A549 (cell line): ENCODE measurements around the gene COX14. TPM values are rescaled to one million over a fixed set of nuclear protein-coding genes. Genes with fewer than 3 reads are reported as not detected.
"Not testable (repeated sequence)": the region's sequence is repeated elsewhere in the genome, so short reads cannot be mapped to it uniquely, and the experiment has no call there.

ENCODE experiments used
- ATAC-seq, 2 experiments: fragments of 200-7000 bp in 1 of 2; fragments of >200 bp in 1 of 2; cut with Nextera tagmentation in 1 of 2; cut with Tn5 transposase in 1 of 2; 3 replicates each; pipeline versions ENCODE4 v1.8.0 to v1.9.1; 2018 to 2020; ENCODE audit warnings: mild to moderate bottlenecking in 1 of 2, moderate library complexity in 1 of 2
- CTCF ChIA-PET: fragments of 300-600 bp; sonication (Branson Sonifier 250); formaldehyde crosslinking; extraction: SDS; loops from one replicate; lab custom pipeline; 2021; ENCODE audit warnings: antibody characterized with exemption, inconsistent platforms; lab: Yijun Ruan, JAX
- POLR2A ChIA-PET: fragments of 350-600 bp; formaldehyde crosslinking; extraction: SDS; loops from one replicate; lab custom pipeline; 2021; ENCODE audit warnings: antibody characterized with exemption, inconsistent platforms; lab: Yijun Ruan, JAX
- DNase-seq, 2 experiments: peaks; one replicate each; pipeline versions ENCODE4 v3.0.0 to v3.0.0-alpha.2; 2011 to 2016; ENCODE audit warnings: low read depth in 1 of 2, low spot score in 1 of 2
- FAIRE-seq: peaks from 2 replicates; lab custom pipeline; 2011; peaks lifted over from hg19 to GRCh38; lab: Jason Lieb, UNC
- H3K27ac ChIP-seq, 2 experiments: fragments of >200 bp; sonication (Bioruptor Twin); formaldehyde crosslinking; 3 replicates each; pipeline ENCODE4 v1.5.1; 2016 to 2017
- H3K4me1 ChIP-seq: fragments of >200 bp; sonication (Bioruptor Twin); formaldehyde crosslinking; 3 replicates; pipeline ENCODE4 v1.6.1; 2016
- H3K4me2 ChIP-seq: fragments of >200 bp; sonication (Bioruptor Twin); formaldehyde crosslinking; 3 replicates; pipeline ENCODE4 v1.6.1; 2016
- H3K4me3 ChIP-seq: fragments of >200 bp; sonication (Bioruptor Twin); formaldehyde crosslinking; 3 replicates; pipeline ENCODE4 v1.5.1; 2016
- H3K9me3 ChIP-seq: fragments of >200 bp; sonication (Bioruptor Twin); formaldehyde crosslinking; 3 replicates; pipeline ENCODE4 v1.6.1; 2016
- BHLHE40 ChIP-seq: IDR thresholded peaks from 2 replicates; pipeline ENCODE4 v1.6.1; 2012; ENCODE audit warnings: low read depth, low read length, inconsistent platforms
- CEBPB ChIP-seq, 2 experiments: fragments of >200 bp in 1 of 2; sonication (Bioruptor Twin) in 1 of 2; formaldehyde crosslinking in 1 of 2; IDR thresholded peaks; 2 replicates each; pipeline ENCODE4 v1.6.1; 2012 to 2016
- EHMT2 ChIP-seq: fragments of 200-600 bp; sonication (generic); IDR thresholded peaks from 2 replicates; pipeline ENCODE4 v1.6.1; 2016; ENCODE audit warnings: antibody characterized with exemption, low read depth, mild to moderate bottlenecking, moderate library complexity
- ELK1 ChIP-seq: fragments of 150-350 bp; IDR thresholded peaks from 2 replicates; pipeline ENCODE4 v1.6.1; 2014; ENCODE audit warnings: low read depth, mild to moderate bottlenecking, low read length
- HDAC2 ChIP-seq: fragments of 200-600 bp; sonication (generic); IDR thresholded peaks from 2 replicates; pipeline ENCODE4 v1.6.1; 2016
- HOXA7 ChIP-seq: fragments of 250-450 bp; sonication (Bioruptor Pico); IDR thresholded peaks from 2 replicates; pipeline ENCODE4 v1.5.0; 2020; ENCODE audit warnings: mild to moderate bottlenecking, moderate library complexity
- HOXB13 ChIP-seq: fragments of 250-450 bp; sonication (Bioruptor Pico); IDR thresholded peaks from 2 replicates; pipeline ENCODE4 v1.5.0; 2020; ENCODE audit warnings: low read depth, mild to moderate bottlenecking, moderate library complexity
- KDM5A ChIP-seq: fragments of 200-600 bp; sonication (generic); IDR thresholded peaks from 2 replicates; pipeline ENCODE4 v1.6.1; 2016; ENCODE audit warnings: antibody characterized with exemption, mild to moderate bottlenecking
- PHF8 ChIP-seq: fragments of 200-600 bp; sonication (generic); IDR thresholded peaks from 2 replicates; pipeline ENCODE4 v1.6.1; 2016; ENCODE audit warnings: low read depth, mild to moderate bottlenecking, antibody characterized with exemption, moderate library complexity, borderline replicate concordance
- RARB ChIP-seq: fragments of 250-450 bp; sonication (Bioruptor Pico); IDR thresholded peaks from 2 replicates; pipeline ENCODE4 v1.8.0; 2021; ENCODE audit warnings: mild to moderate bottlenecking, moderate library complexity
- SREBF2 ChIP-seq: fragments of 450-650 bp; IDR thresholded peaks from 2 replicates; pipeline ENCODE4 v1.6.1; 2014; ENCODE audit warnings: mild to moderate bottlenecking, moderate library complexity
- TFCP2L1 ChIP-seq: fragments of 250-450 bp; sonication (Bioruptor Pico); IDR thresholded peaks from 2 replicates; pipeline ENCODE4 v1.5.0; 2021; ENCODE audit warnings: mild to moderate bottlenecking
- ZC3H11A ChIP-seq: fragments of 450-650 bp; IDR thresholded peaks from 2 replicates; pipeline ENCODE4 v1.6.1; 2014; ENCODE audit warnings: antibody characterized with exemption, mild to moderate bottlenecking
- ZSCAN20 ChIP-seq: fragments of 250-450 bp; sonication (Bioruptor Pico); IDR thresholded peaks from 2 replicates; pipeline ENCODE4 v1.8.0; 2022; ENCODE audit warnings: mild to moderate bottlenecking, moderate library complexity
- WGBS: methylation state at CpG from one replicate; pipeline ENCODE4 v1.1.6; 2017; ENCODE audit errors: missing lambda C conversion rate; 5-methylcytosine and 5-hydroxymethylcytosine counted together
- polyA plus RNA-seq, 4 experiments: library from polyadenylated mRNA; depleted of rRNA in 3 of 4; stranded (reverse); fragments of >200 nt; fragmentation: RNase III in 1 of 4; extraction: RNeasy Plus Mini Kit Qiagen cat#74134 plus additional on column Dnase treatment in 1 of 4; gene quantifications; 2 replicates in 3 of 4; 3 replicates in 1 of 4; pipeline ENCODE4 v1.2.3, GENCODE V29; 2011 to 2017
- TF ChIP-seq, protein P1 (sequence below): fragments of >200 bp; sonication (Bioruptor Twin); formaldehyde crosslinking; IDR thresholded peaks from 3 replicates; pipeline ENCODE4 v1.6.1; 2016
- TF ChIP-seq, protein P2 (sequence below): fragments of 250-450 bp; sonication (Bioruptor Pico); IDR thresholded peaks from 2 replicates; pipeline ENCODE4 v1.5.0; 2021; ENCODE audit warnings: mild to moderate bottlenecking, moderate library complexity, borderline replicate concordance
- TF ChIP-seq, protein P3 (sequence below): IDR thresholded peaks from 2 replicates; pipeline ENCODE4 v1.6.1; 2012; ENCODE audit warnings: low read depth, borderline replicate concordance
- TF ChIP-seq, protein P4 (sequence below): fragments of >200 bp; sonication (Bioruptor Twin); formaldehyde crosslinking; IDR thresholded peaks from 3 replicates; pipeline ENCODE4 v1.5.1; 2016

The COX14 gene
- polyA plus RNA-seq, 2 of the 4 experiments (the other 2 are of a cell fraction): 93.3 to 134 TPM

- DNase-seq (no peak), ATAC-seq (no peak), FAIRE-seq (no peak)
- Histone ChIP-seq H3K27ac (peak overlapping the region; percentile 77 to 99), H3K9me3 (no peaks in the 10 kb centered on the region), H3K4me1 (peaks cover 36% of the 10 kb centered on the region), H3K4me3 (no peak overlapping the region), H3K4me2 (peak overlapping the region; percentile 95)
- 96% methylated on average over 1 of the region's 1 CpG for WGBS
- CTCF ChIA-PET: interaction anchor here (0.6 to 33.6 kb wide), 13 partner anchors 8 to 343 kb away, joined by 3 to 708 read pairs (median 4); partner anchors contain the start of genes AQP5, AQP6, CERS5 and COX14
- POLR2A ChIA-PET: interaction anchor here (1.4 to 1.5 kb wide), 2 partner anchors 18 to 84 kb away, joined by 4 to 5 read pairs; partner anchors contain the start of gene CERS5
- no peak for TF ChIP-seq ELK1
- TF ChIP-seq PHF8: no peak
- TF ChIP-seq RARB (CRISPR knock-in tag): no peak
- TF ChIP-seq HOXA7 (CRISPR knock-in tag): no peak
- TF ChIP-seq HDAC2: no peak
- TF ChIP-seq, protein P1, sequence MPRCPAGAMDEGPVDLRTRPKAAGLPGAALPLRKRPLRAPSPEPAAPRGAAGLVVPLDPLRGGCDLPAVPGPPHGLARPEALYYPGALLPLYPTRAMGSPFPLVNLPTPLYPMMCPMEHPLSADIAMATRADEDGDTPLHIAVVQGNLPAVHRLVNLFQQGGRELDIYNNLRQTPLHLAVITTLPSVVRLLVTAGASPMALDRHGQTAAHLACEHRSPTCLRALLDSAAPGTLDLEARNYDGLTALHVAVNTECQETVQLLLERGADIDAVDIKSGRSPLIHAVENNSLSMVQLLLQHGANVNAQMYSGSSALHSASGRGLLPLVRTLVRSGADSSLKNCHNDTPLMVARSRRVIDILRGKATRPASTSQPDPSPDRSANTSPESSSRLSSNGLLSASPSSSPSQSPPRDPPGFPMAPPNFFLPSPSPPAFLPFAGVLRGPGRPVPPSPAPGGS: no peak
- TF ChIP-seq EHMT2: no peak
- no peak for TF ChIP-seq BHLHE40
- TF ChIP-seq, protein P2, sequence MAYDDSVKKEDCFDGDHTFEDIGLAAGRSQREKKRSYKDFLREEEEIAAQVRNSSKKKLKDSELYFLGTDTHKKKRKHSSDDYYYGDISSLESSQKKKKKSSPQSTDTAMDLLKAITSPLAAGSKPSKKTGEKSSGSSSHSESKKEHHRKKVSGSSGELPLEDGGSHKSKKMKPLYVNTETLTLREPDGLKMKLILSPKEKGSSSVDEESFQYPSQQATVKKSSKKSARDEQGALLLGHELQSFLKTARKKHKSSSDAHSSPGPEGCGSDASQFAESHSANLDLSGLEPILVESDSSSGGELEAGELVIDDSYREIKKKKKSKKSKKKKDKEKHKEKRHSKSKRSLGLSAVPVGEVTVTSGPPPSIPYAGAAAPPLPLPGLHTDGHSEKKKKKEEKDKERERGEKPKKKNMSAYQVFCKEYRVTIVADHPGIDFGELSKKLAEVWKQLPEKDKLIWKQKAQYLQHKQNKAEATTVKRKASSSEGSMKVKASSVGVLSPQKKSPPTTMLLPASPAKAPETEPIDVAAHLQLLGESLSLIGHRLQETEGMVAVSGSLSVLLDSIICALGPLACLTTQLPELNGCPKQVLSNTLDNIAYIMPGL (CRISPR knock-in tag): no peak
- TF ChIP-seq TFCP2L1 (CRISPR knock-in tag): no peak
- no peak for TF ChIP-seq KDM5A
- no peak for TF ChIP-seq SREBF2
- TF ChIP-seq HOXB13 (CRISPR knock-in tag): no peak
- TF ChIP-seq, protein P3, sequence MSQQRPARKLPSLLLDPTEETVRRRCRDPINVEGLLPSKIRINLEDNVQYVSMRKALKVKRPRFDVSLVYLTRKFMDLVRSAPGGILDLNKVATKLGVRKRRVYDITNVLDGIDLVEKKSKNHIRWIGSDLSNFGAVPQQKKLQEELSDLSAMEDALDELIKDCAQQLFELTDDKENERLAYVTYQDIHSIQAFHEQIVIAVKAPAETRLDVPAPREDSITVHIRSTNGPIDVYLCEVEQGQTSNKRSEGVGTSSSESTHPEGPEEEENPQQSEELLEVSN: no peak
- no peak for TF ChIP-seq CEBPB (IDR thresholded peaks at IDR 0.05)
- TF ChIP-seq ZC3H11A: no peak
- TF ChIP-seq, protein P4, sequence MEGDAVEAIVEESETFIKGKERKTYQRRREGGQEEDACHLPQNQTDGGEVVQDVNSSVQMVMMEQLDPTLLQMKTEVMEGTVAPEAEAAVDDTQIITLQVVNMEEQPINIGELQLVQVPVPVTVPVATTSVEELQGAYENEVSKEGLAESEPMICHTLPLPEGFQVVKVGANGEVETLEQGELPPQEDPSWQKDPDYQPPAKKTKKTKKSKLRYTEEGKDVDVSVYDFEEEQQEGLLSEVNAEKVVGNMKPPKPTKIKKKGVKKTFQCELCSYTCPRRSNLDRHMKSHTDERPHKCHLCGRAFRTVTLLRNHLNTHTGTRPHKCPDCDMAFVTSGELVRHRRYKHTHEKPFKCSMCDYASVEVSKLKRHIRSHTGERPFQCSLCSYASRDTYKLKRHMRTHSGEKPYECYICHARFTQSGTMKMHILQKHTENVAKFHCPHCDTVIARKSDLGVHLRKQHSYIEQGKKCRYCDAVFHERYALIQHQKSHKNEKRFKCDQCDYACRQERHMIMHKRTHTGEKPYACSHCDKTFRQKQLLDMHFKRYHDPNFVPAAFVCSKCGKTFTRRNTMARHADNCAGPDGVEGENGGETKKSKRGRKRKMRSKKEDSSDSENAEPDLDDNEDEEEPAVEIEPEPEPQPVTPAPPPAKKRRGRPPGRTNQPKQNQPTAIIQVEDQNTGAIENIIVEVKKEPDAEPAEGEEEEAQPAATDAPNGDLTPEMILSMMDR: no peak
- TF ChIP-seq ZSCAN20 (CRISPR knock-in tag): no peak
Observed at GRCh38 chr12:50083301-50083700, 28.7 kb upstream of the COX14 start.

DNA sequence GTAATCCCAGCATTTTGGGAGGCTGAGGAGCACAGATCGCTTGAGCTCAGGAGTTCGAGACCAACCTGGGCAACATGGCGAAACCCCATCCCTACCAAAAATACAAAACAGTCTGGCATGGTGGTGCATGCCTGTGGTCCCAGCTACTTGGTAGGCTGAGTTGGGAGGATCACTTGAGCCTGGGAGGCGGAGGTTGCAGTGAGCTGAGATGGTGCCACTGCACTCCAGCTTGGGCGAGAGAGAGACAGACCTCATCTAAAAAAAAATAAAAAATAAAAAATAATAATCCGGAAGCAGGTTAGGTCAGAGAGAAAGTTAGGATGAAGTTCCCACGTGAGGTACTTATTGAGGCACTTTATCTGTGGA lies 27.6 kb upstream of the COX14 start:
- ChIA-PET POLR2A (interaction anchor here (0.5 to 2.0 kb wide), 30 partner anchors 10 to 1151 kb away, joined by 3 to 45 read pairs (median 4); partner anchors contain the start of genes ATF1, CERS5, COX14 and CSRNP2), CTCF (interaction anchor here (0.7 to 33.6 kb wide), 18 partner anchors 10 to 515 kb away, joined by 3 to 708 read pairs (median 4); partner anchors contain the start of genes AQP5, AQP6, ASIC1 and CERS5)
- WGBS: 47% methylated on average over 7 of the region's 7 CpGs
- not testable (repeated sequence) for H3K9me3 ChIP-seq, FAIRE-seq, DNase-seq, ATAC-seq
- peak overlapping the region; percentile 95 for H3K4me2 ChIP-seq
- H3K4me1 ChIP-seq: peaks cover 36% of the 10 kb centered on the region
- peak overlapping the region; percentile 96 to 99 for H3K27ac ChIP-seq
- H3K4me3 ChIP-seq: peak overlapping the region; percentile 64
